Measurements from ENCODE around the gene SMG9. TPM values are rescaled to one million over a fixed set of nuclear protein-coding genes. Genes with fewer than 3 reads are reported as not detected.

Gene SMG9
- polyA plus RNA-seq, 1 of the 3 experiments (the other 2 are of a cell fraction), result 24.3 TPM

DNA sequence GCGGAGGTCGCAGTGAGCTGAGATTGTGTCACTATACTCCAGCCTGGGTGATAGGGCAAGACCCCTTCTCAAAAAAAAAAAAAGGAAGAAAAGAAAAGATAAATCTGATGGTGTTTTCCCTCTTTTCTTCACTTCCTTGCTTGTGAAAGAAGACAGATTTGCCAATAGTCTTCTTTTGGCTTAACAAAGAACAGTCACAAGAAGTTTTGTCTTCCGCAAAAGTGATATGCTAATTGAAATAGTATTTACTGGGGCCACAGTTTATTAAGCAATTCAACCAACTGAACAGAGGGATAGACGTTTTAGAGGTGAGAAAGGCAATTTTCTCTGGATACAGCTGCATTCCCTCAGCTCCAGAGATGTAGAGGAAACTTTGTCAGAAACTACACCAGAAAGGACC is 61.9 kb downstream of the SMG9 start:
- WGBS (ENCODE audit: low lambda C conversion rate), result 36% methylated on average over 4 of the region's 4 CpGs
- H3K4me3 ChIP-seq (ENCODE audit: low read depth in 2 of 2, low read length in 1 of 2), result no peak overlapping the region
- H3K4me1 ChIP-seq (ENCODE audit: control insufficient read depth in 1 of 2, insufficient read depth in 2 of 2, low read depth in 1 of 2, low read length in 1 of 2), result peaks cover 0 to 1% of the 10 kb centered on the region in 2 experiments; a peak in 1 of 4 replicates
- H2AFZ ChIP-seq (ENCODE audit: low read depth), result no peak overlapping the region
- no peak for TF ChIP-seq TAF1 (IDR thresholded peaks at IDR 0.05; ENCODE audit: borderline replicate concordance, low read depth, low read length)
- TF ChIP-seq RCOR1 (IDR thresholded peaks at IDR 0.05; ENCODE audit: low read length), result no peak
- TF ChIP-seq POLR2AphosphoS5 (IDR thresholded peaks at IDR 0.05; ENCODE audit: low read depth, low read length), result no peak
- TF ChIP-seq FOXJ3 (CRISPR knock-in tag; IDR thresholded peaks at IDR 0.05), result no peak
- no peak for TF ChIP-seq EZH2phosphoT487 (IDR thresholded peaks at IDR 0.05; ENCODE audit: borderline replicate concordance, low read depth)
- TF ChIP-seq SMC3 (IDR thresholded peaks at IDR 0.05; ENCODE audit: low read depth, low read length), result no peak
- no peak for TF ChIP-seq NFIC (IDR thresholded peaks at IDR 0.05; ENCODE audit: borderline replicate concordance)
- TF ChIP-seq MXI1 (IDR thresholded peaks at IDR 0.05; ENCODE audit: low read depth, low read length), result no peak
- no peak for TF ChIP-seq ELF1 (IDR thresholded peaks at IDR 0.05)
- no peak for TF ChIP-seq JUND (IDR thresholded peaks at IDR 0.05)
- TF ChIP-seq, protein P1, sequence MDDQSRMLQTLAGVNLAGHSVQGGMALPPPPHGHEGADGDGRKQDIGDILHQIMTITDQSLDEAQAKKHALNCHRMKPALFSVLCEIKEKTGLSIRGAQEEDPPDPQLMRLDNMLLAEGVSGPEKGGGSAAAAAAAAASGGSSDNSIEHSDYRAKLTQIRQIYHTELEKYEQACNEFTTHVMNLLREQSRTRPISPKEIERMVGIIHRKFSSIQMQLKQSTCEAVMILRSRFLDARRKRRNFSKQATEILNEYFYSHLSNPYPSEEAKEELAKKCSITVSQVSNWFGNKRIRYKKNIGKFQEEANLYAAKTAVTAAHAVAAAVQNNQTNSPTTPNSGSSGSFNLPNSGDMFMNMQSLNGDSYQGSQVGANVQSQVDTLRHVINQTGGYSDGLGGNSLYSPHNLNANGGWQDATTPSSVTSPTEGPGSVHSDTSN (IDR thresholded peaks at IDR 0.05), result no peak
- no peak for TF ChIP-seq FOXM1 (IDR thresholded peaks at IDR 0.05; ENCODE audit: low read depth)
- TF ChIP-seq, protein P2, sequence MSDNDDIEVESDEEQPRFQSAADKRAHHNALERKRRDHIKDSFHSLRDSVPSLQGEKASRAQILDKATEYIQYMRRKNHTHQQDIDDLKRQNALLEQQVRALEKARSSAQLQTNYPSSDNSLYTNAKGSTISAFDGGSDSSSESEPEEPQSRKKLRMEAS (IDR thresholded peaks at IDR 0.05; ENCODE audit: low read depth), result no peak
- TF ChIP-seq, protein P3, sequence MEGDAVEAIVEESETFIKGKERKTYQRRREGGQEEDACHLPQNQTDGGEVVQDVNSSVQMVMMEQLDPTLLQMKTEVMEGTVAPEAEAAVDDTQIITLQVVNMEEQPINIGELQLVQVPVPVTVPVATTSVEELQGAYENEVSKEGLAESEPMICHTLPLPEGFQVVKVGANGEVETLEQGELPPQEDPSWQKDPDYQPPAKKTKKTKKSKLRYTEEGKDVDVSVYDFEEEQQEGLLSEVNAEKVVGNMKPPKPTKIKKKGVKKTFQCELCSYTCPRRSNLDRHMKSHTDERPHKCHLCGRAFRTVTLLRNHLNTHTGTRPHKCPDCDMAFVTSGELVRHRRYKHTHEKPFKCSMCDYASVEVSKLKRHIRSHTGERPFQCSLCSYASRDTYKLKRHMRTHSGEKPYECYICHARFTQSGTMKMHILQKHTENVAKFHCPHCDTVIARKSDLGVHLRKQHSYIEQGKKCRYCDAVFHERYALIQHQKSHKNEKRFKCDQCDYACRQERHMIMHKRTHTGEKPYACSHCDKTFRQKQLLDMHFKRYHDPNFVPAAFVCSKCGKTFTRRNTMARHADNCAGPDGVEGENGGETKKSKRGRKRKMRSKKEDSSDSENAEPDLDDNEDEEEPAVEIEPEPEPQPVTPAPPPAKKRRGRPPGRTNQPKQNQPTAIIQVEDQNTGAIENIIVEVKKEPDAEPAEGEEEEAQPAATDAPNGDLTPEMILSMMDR (IDR thresholded peaks at IDR 0.05), result no peak
- TF ChIP-seq EP300 (IDR thresholded peaks at IDR 0.05; ENCODE audit: borderline replicate concordance in 1 of 2, low read depth in 1 of 2, low read length in 1 of 2), result no peak
- TF ChIP-seq SIN3A (IDR thresholded peaks at IDR 0.05; ENCODE audit: borderline replicate concordance, low read depth, low read length), result no peak
- DNase-seq, result no peak
- H3K79me2 ChIP-seq (ENCODE audit: insufficient read depth), result no peaks in the 10 kb centered on the region
- POLR2A ChIA-PET, result no interaction called here
- H3K9me3 ChIP-seq, result no peaks in the 10 kb centered on the region
- H3K27me3 ChIP-seq (ENCODE audit: insufficient read depth), result no peaks in the 10 kb centered on the region; the same call in 1 of the 2 replicates
- H3F3A ChIP-seq (replicated peaks; ENCODE audit: insufficient read depth), result no peaks in the 10 kb centered on the region
- H3K4me2 ChIP-seq, result no peak overlapping the region
- no peaks in the 10 kb centered on the region for H3K9me2 ChIP-seq
- no peak overlapping the region for H3K27ac ChIP-seq (ENCODE audit: low read depth in 2 of 2, low read length in 1 of 2)
- no peak overlapping the region for H3K9ac ChIP-seq
- no peaks in the 10 kb centered on the region for H4K20me1 ChIP-seq (ENCODE audit: insufficient read depth)
- no peaks in the 10 kb centered on the region for H3K36me3 ChIP-seq (replicated peaks in 1 of 2; ENCODE audit: control insufficient read depth in 1 of 2, insufficient read depth in 2 of 2, low read length in 1 of 2)
- CTCF ChIA-PET, result no interaction called here

DNA sequence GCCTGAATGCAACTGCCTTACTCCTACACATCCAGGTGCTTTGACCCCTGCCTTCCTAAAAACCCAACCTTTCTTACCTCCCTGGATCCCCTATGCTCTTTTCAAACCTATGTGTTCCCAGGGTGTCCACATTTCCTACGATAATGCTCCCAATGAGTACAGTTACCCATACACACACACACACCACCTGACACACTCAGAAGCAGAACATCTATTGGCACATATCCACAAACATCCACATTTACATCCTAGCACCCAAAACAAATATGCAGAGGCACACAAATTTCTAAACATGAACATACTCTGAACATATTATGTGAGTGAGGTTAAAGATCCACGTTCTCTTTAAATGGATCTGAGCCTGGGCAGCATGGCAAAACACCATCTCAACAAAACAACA is 62.4 kb downstream of the SMG9 start:
- Histone ChIP-seq H3K4me2 (no peak overlapping the region), H3K9me2 (no peaks in the 10 kb centered on the region), H2AFZ (ENCODE audit: low read depth) (no peak overlapping the region), H3K27me3 (ENCODE audit: insufficient read depth) (no peaks in the 10 kb centered on the region; the same call in 1 of the 2 replicates), H3F3A (replicated peaks; ENCODE audit: insufficient read depth) (no peaks in the 10 kb centered on the region), H3K9ac (no peak overlapping the region), H3K27ac (ENCODE audit: low read depth in 2 of 2, low read length in 1 of 2) (no peak overlapping the region), H4K20me1 (ENCODE audit: insufficient read depth) (no peaks in the 10 kb centered on the region), H3K36me3 (replicated peaks in 1 of 2; ENCODE audit: control insufficient read depth in 1 of 2, insufficient read depth in 2 of 2, low read length in 1 of 2) (no peaks in the 10 kb centered on the region), H3K4me1 (ENCODE audit: control insufficient read depth in 1 of 2, insufficient read depth in 2 of 2, low read depth in 1 of 2, low read length in 1 of 2) (peaks cover 0 to 6% of the 10 kb centered on the region in 2 experiments; a peak in 1 of 4 replicates), H3K9me3 (no peaks in the 10 kb centered on the region), H3K79me2 (ENCODE audit: insufficient read depth) (no peaks in the 10 kb centered on the region), H3K4me3 (ENCODE audit: low read depth in 2 of 2, low read length in 1 of 2) (no peak overlapping the region)
- 16% methylated on average over 2 of the region's 2 CpGs for WGBS (ENCODE audit: low lambda C conversion rate)
- POLR2A ChIA-PET, result no interaction called here
- no peak for DNase-seq
- CTCF ChIA-PET, result no interaction called here
- TF ChIP-seq TEAD4 (IDR thresholded peaks at IDR 0.05; ENCODE audit: borderline replicate concordance, insufficient read depth) (no peak), MEF2A (IDR thresholded peaks at IDR 0.05; ENCODE audit: borderline replicate concordance, low read depth) (no peak), POLR2AphosphoS5 (IDR thresholded peaks at IDR 0.05; ENCODE audit: low read depth, low read length) (no peak), SIN3A (IDR thresholded peaks at IDR 0.05; ENCODE audit: borderline replicate concordance, low read depth, low read length) (no peak), EZH2phosphoT487 (IDR thresholded peaks at IDR 0.05; ENCODE audit: borderline replicate concordance, low read depth) (no peak), GATA2 (CRISPR knock-in tag; IDR thresholded peaks at IDR 0.05) (no peak), JUND (IDR thresholded peaks at IDR 0.05) (no peak), RCOR1 (IDR thresholded peaks at IDR 0.05; ENCODE audit: low read length) (no peak)
- TF ChIP-seq, protein P3 (IDR thresholded peaks at IDR 0.05), result no peak
- TF ChIP-seq, protein P1 (IDR thresholded peaks at IDR 0.05), result no peak

All from SK-N-SH (cell line).